SK-N-SH (cell line): ENCODE data around the gene SPA17.

Experiments
- TF ChIP-seq, protein P1 (sequence below): fragments of 200-600 bp; sonication (generic); IDR thresholded peaks from 2 replicates; pipeline ENCODE4 v1.6.1; 2017; ENCODE audit warnings: antibody characterized with exemption, mild to moderate bottlenecking, moderate library complexity
- TF ChIP-seq, protein P2 (sequence below): IDR thresholded peaks from 2 replicates; pipeline ENCODE4 v1.4.0; 2012; ENCODE audit warnings: low read depth

DNA sequence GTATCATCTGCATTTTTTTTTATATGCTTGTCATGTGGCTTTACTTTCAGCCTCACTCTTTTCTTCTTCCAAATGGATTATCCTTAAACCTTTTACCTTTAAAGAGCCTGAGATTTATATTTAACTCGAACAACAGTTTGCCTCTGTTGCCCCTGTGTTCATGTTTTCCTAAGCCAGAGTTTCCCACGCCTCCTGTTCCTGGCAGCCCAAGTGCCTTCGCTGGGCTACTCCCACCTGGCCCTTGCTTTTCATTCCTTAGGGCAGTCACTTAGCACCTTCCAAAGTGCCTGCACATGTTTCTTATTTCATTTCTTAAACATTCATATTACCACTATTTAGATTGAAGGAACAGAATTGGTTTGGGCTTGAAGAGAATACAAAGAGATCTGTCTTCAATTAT, 37.8 kb upstream of the SPA17 start:
- TF ChIP-seq, protein P1, sequence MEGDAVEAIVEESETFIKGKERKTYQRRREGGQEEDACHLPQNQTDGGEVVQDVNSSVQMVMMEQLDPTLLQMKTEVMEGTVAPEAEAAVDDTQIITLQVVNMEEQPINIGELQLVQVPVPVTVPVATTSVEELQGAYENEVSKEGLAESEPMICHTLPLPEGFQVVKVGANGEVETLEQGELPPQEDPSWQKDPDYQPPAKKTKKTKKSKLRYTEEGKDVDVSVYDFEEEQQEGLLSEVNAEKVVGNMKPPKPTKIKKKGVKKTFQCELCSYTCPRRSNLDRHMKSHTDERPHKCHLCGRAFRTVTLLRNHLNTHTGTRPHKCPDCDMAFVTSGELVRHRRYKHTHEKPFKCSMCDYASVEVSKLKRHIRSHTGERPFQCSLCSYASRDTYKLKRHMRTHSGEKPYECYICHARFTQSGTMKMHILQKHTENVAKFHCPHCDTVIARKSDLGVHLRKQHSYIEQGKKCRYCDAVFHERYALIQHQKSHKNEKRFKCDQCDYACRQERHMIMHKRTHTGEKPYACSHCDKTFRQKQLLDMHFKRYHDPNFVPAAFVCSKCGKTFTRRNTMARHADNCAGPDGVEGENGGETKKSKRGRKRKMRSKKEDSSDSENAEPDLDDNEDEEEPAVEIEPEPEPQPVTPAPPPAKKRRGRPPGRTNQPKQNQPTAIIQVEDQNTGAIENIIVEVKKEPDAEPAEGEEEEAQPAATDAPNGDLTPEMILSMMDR: no peak
- TF ChIP-seq, protein P2, sequence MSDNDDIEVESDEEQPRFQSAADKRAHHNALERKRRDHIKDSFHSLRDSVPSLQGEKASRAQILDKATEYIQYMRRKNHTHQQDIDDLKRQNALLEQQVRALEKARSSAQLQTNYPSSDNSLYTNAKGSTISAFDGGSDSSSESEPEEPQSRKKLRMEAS: no peak
